HEK293 (cell line): Measurements from ENCODE around the gene DSP.

ENCODE experiments used
- ATF2 ChIP-seq: fragments of 450-650 bp; formaldehyde crosslinking; IDR thresholded peaks from 2 replicates; pipeline ENCODE4 v1.5.1; 2016; ENCODE audit warnings: missing biosample characterization, missing genetic modification characterization, low read depth
- BCL11B ChIP-seq: fragments of 450-650 bp; formaldehyde crosslinking; IDR thresholded peaks from 2 replicates; pipeline ENCODE4 v1.5.1; 2016; ENCODE audit warnings: low read depth, missing biosample characterization, missing genetic modification characterization
- GLIS2 ChIP-seq: fragments of 450-650 bp; formaldehyde crosslinking; IDR thresholded peaks from 2 replicates; pipeline ENCODE4 v1.5.1; 2016; ENCODE audit warnings: missing biosample characterization, missing genetic modification characterization
- HOXA7 ChIP-seq: sonication (generic); formaldehyde crosslinking; IDR thresholded peaks from 2 replicates; pipeline ENCODE4 v1.8.1; 2022; ENCODE audit warnings: missing genetic modification reagents, borderline replicate concordance
- OSR2 ChIP-seq: fragments of 450-650 bp; formaldehyde crosslinking; IDR thresholded peaks from 2 replicates; pipeline ENCODE4 v1.5.1; 2016; ENCODE audit warnings: missing biosample characterization, missing genetic modification characterization
- SALL2 ChIP-seq: fragments of 450-650 bp; formaldehyde crosslinking; IDR thresholded peaks from 2 replicates; pipeline ENCODE4 v1.5.0; 2017; ENCODE audit warnings: missing biosample characterization, mild to moderate bottlenecking, missing genetic modification characterization, borderline replicate concordance
- ZBTB10 ChIP-seq: fragments of 450-650 bp; formaldehyde crosslinking; IDR thresholded peaks from 2 replicates; pipeline ENCODE4 v1.5.1; 2016; ENCODE audit warnings: missing biosample characterization, missing genetic modification characterization
- ZBTB11 ChIP-seq: fragments of 450-650 bp; formaldehyde crosslinking; conservative IDR thresholded peaks from 2 replicates; pipeline ENCODE4 v1.5.1; 2016; ENCODE audit warnings: low read depth, missing biosample characterization, missing genetic modification characterization
- ZBTB6 ChIP-seq: fragments of 450-650 bp; formaldehyde crosslinking; IDR thresholded peaks from 2 replicates; pipeline ENCODE4 v1.5.1; 2017; ENCODE audit warnings: missing biosample characterization, missing genetic modification characterization
- ZBTB8A ChIP-seq: fragments of 450-650 bp; formaldehyde crosslinking; IDR thresholded peaks from 2 replicates; pipeline ENCODE4 v1.5.1; 2016; ENCODE audit warnings: missing biosample characterization, missing genetic modification characterization
- ZNF155 ChIP-seq: fragments of 450-650 bp; formaldehyde crosslinking; IDR thresholded peaks from 2 replicates; pipeline ENCODE4 v1.5.1; 2016; ENCODE audit warnings: missing biosample characterization, missing genetic modification characterization
- ZNF280D ChIP-seq: fragments of 450-650 bp; formaldehyde crosslinking; IDR thresholded peaks from 2 replicates; pipeline ENCODE4 v1.5.1; 2016; ENCODE audit warnings: missing biosample characterization, missing genetic modification characterization
- ZNF335 ChIP-seq: fragments of 450-650 bp; formaldehyde crosslinking; conservative IDR thresholded peaks from 2 replicates; pipeline ENCODE4 v1.5.1; 2016; ENCODE audit warnings: missing biosample characterization, missing genetic modification characterization
- ZNF350 ChIP-seq: fragments of 450-650 bp; formaldehyde crosslinking; IDR thresholded peaks from 2 replicates; pipeline ENCODE4 v1.5.0; 2017; ENCODE audit warnings: missing biosample characterization, mild to moderate bottlenecking, missing genetic modification characterization
- ZNF416 ChIP-seq: fragments of 450-650 bp; formaldehyde crosslinking; IDR thresholded peaks from 2 replicates; pipeline ENCODE4 v1.5.1; 2016; ENCODE audit warnings: missing biosample characterization, missing genetic modification characterization
- ZNF433 ChIP-seq: fragments of 450-650 bp; formaldehyde crosslinking; IDR thresholded peaks from 2 replicates; pipeline ENCODE4 v1.5.1; 2016; ENCODE audit warnings: missing biosample characterization, missing genetic modification characterization, low read depth
- ZNF530 ChIP-seq: fragments of 450-650 bp; formaldehyde crosslinking; IDR thresholded peaks from 2 replicates; pipeline ENCODE4 v1.5.1; 2016; ENCODE audit warnings: low read depth, missing biosample characterization, missing genetic modification characterization
- ZNF558 ChIP-seq: fragments of 450-650 bp; formaldehyde crosslinking; IDR thresholded peaks from 2 replicates; pipeline ENCODE4 v1.5.1; 2016; ENCODE audit warnings: missing biosample characterization, missing genetic modification characterization
- ZNF624 ChIP-seq: fragments of 450-650 bp; formaldehyde crosslinking; IDR thresholded peaks from 2 replicates; pipeline ENCODE4 v1.5.1; 2017; ENCODE audit warnings: missing biosample characterization, missing genetic modification characterization
- ZNF654 ChIP-seq: fragments of 450-650 bp; formaldehyde crosslinking; IDR thresholded peaks from 2 replicates; pipeline ENCODE4 v1.5.1; 2016; ENCODE audit warnings: low read depth, missing biosample characterization, missing genetic modification characterization
- ZNF658 ChIP-seq: fragments of 450-650 bp; formaldehyde crosslinking; IDR thresholded peaks from 2 replicates; pipeline ENCODE4; 2016; ENCODE audit warnings: missing biosample characterization, missing genetic modification characterization
- ZNF692 ChIP-seq: fragments of 450-650 bp; formaldehyde crosslinking; IDR thresholded peaks from 2 replicates; pipeline ENCODE4 v1.5.1; 2016; ENCODE audit warnings: missing biosample characterization, missing genetic modification characterization
- ZNF791 ChIP-seq: fragments of 450-650 bp; formaldehyde crosslinking; IDR thresholded peaks from 2 replicates; pipeline ENCODE4 v1.5.1; 2016; ENCODE audit warnings: missing biosample characterization, missing genetic modification characterization
- ZSCAN4 ChIP-seq: fragments of 450-650 bp; formaldehyde crosslinking; IDR thresholded peaks from 2 replicates; pipeline ENCODE4 v1.5.1; 2017; ENCODE audit warnings: missing biosample characterization, missing genetic modification characterization

Gene DSP

GRCh38 chr6:7542874-7543624 is 1.6 kb downstream of the DSP start (continued):
- TF ChIP-seq ZBTB11 (tag by site-specific recombination) = no peak
- no peak for TF ChIP-seq ZBTB6
- no peak for TF ChIP-seq ATF2 (tag by site-specific recombination)
- no peak for TF ChIP-seq OSR2 (tag by site-specific recombination)
- no peak for TF ChIP-seq ZNF350 (tag by site-specific recombination)
- no peak for TF ChIP-seq ZNF791 (tag by site-specific recombination)
- no peak for TF ChIP-seq ZNF654 (tag by site-specific recombination)
- TF ChIP-seq ZNF558 (tag by site-specific recombination) = no peak
- peak; percentile 88 for TF ChIP-seq ZBTB8A (tag by site-specific recombination)
- peak; percentile 24; the same call in 1 of the 2 replicates for TF ChIP-seq ZSCAN4 (tag by site-specific recombination)
- TF ChIP-seq ZBTB10 (tag by site-specific recombination) = no peak
- TF ChIP-seq SALL2 (tag by site-specific recombination) = no peak
- no peak for TF ChIP-seq HOXA7
- TF ChIP-seq ZNF280D (tag by site-specific recombination) = no peak
- TF ChIP-seq ZNF335 = peak; percentile 83
- no peak for TF ChIP-seq ZNF416 (tag by site-specific recombination)
- no peak for TF ChIP-seq ZNF433
- no peak for TF ChIP-seq ZNF692 (tag by site-specific recombination)
- no peak for TF ChIP-seq ZNF155 (tag by site-specific recombination)
- TF ChIP-seq ZNF658 = no peak
- no peak for TF ChIP-seq ZNF530 (tag by site-specific recombination)
- TF ChIP-seq BCL11B (tag by site-specific recombination) = no peak
- TF ChIP-seq GLIS2 (tag by site-specific recombination) = peak; percentile 94
- no peak for TF ChIP-seq ZNF624 (tag by site-specific recombination)
